M059J (cell line): ENCODE results near the gene ITGB2. TPM values are rescaled to one million over a fixed set of nuclear protein-coding genes. Genes with fewer than 3 reads are reported as not detected.

Source experiments
- DNase-seq: peaks from one replicate; pipeline ENCODE4 v3.0.0-alpha.2; 2012; ENCODE audit warnings: low read depth
- total RNA-seq: library from RNA; depleted of rRNA; stranded (reverse); fragments of >200 nt; shearing (Covaris generic); gene quantifications from 2 replicates; pipeline ENCODE4 v1.2.3, GENCODE V29; 2014

ITGB2 gene
- total RNA-seq, 1 experiment from 2014 or later = 0.10 TPM

DNA sequence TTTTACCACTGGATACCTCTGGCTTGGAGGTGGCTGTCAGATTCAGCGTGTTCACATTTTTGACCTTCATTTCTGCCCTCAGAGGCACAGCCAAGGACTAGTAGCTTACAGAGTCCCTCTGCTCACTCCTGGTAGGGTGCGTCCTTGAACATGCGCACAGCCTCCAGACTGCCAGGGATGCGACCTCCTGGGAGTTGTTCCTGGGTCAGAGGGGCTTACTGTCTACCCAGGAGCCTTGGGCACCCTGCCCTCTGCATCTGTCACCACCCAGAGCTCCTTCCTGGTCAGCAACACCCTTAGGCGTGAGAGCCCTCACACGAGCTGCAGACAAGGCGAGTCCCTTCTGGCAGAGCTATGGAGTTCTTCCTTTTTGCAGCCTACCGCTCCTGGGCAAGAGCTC, 20.9 kb upstream of the ITGB2 start:
- no peak for DNase-seq

DNA sequence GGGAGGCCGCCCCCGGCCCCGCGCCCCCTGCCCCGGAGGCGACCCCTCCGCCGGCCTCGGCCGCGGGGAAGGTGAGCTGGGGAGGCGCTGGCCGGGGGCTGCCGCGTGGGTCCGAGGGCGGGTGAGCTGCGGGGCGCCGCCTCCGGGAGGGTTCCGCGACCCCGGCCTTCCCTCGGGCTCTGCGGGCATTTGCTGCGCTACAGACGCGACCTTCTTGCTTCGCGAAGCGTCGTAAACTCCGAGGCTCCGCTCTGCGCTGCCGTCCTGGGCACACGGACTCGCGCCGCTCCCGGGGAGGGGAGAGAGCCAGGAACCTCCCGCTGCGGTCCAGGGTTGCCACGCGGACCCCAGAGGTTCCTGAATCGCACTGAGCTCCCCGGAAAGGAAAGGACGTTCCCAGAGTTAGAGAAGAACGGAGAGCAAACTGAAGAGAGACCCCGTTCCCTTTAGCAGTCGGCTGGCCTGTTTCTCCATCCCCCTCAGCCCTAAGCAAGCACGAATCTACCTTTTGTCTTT, 19.5 kb upstream of the ITGB2 start:
- peak; percentile 26 for DNase-seq

DNA sequence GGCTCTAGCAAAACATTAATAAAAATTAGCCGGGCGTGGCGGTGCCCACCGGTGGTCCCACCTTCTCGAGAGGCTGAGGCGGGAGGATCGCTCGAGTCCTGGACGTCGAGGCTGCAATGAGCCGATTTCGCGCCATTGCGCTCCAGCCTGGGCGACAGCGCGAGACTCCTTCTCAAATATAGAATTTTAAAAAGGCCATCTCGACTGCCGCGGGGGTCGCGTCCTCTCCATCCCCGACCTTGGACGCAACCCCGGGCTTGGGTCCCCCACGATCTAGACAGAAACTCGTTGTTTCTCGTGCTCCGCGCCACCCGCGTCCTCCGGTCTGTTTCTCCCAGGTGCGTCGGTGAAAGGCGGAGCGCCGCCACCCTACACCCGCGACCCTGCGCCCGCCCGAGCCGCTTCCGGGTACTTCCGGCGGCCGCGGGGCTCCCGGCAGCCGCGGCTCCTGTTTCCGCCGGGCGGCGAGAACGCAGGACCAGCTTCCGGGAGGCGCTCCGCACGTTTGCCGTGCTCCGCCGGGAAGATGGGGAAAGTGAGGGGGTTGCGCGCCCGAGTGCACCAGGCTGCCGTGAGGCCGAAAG, 18.9 kb upstream of the ITGB2 start, which contains the start of gene SLX9:
Gene SLX9 (plus strand): TSS at position 498 of the 584 bp plus-strand sequence. CDS start 29 bp downstream, at position 527.
- peak; percentile 75 for DNase-seq

DNA sequence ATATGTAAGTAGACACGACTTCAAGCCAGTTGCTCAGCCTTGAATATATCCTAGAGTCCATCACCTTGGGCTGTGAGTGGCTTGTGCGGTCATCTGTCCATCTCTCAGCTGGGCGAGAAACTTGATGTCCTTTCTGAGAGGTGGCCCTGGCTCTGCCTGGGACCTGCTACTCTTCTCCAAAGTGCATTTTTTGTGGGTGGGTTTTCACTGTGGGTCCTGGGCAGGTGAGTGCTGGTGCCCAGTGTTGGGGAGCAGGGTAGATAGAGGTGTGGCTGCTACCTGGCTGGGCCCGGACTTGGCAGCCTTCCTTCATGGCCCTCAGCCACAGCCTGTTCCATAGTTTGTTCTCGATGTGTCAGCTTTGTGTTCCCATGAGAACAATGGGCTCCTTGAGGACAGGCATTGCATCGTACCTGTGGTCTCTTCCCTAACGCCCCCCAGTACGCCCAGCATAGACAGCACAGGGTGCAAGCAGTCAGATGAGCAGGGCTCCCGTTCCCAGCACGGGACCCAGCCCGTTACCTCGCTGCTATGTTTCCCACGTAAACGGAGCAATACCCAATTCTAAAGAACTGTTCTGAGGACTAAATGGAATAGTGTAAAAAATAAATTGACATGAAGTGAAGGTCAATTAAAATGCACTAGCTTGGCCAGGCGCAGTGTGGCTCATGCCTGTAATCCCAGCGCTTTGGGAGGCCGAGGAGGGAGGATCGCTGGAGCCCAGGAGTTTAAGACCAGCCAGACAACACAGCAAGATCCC, 18.3 kb upstream of the ITGB2 start:
- no peak for DNase-seq

GRCh38 chr21:44935533-44935927, 14.8 kb upstream of the ITGB2 start:
- no peak for DNase-seq

DNA sequence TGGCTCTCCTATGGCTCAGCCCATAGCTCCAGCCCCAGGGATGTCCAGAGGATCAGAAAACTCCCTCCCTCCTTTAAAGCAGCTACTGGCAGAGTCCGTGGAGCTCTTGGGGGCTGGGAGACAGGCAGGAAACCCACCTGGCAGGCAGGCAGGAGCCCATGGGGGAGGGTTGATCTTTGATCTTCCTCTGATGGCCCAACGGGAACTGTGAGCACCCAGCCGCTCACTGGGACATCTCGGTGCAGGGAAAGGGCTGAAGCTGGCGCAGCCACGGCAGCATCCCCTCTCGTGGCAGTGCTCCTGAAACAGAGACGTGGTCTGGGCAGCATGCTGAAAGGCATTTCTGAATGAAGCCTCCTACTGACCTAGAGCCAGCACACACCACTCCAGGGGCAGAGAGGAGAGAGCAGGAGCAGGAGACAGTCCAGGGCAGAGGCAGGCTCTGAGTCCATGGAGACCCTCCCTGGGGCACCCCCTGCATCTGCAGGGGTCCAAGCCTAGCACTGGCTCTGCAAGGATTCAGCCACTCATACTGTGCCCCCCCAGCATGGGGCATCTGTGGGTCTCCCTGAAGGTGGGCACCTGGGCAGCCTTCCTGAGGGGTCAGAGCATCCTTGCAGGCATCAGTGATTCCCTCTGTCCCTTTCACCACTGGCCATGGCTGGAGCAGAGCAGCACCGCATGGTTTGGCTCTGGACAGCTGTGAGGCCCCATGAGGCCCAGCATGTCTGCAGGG, 14.3 kb upstream of the ITGB2 start:
- no peak for DNase-seq

- DNase-seq = no peak
Measured at GRCh38 chr21:44934276-44934675, 13.6 kb upstream of the ITGB2 start.

DNA sequence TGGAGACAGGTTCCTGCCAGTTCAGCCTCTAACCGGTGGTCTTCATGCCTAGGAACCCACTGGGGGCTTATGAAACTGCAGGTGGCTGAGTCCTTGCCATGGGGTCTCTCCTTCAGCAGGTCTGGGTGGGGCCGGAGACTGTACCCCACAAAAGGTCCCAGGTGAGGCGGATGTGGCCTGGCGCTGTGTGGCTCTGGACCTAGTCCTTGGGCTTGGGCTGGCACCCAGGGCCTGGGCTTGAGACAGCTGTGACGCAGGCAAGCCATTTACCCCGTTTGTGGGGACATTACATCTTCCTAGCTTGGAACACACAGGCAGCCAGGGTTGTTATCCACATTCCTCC, 13.2 kb upstream of the ITGB2 start:
- no peak for DNase-seq

DNA sequence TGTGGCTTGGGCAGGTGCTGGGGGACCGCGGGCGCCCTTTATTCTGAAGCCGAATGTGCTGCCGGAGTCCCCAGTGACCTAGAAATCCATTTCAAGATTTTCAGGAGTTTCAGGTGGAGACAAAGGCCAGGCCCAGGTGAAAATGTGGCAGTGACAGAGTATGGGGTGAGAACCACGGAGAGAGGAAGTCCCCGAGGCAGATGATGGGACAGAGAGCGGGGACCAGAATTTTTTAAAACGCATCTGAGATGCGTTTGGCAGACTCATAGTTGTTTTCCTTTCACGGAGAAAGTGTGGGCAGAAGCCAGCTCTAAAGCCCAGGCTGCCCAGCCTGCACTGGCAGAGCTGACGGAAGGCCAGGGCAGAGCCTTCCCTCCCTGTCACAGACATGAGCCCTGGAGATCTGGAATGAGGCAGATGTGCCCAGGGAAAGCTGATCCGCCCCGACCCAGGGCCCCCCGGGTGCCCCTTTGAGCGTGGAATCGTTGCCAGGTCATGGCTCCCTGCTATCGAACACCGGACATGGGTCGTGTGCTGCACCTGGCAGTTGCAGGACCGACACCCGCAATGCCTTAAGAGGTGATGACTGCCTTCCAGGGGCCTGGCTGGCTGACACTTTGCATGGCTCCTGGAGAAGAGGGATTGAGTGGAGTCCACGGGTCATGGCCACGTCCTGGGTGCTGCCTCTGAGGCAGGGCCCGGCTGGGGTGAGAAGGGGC, 12.7 kb upstream of the ITGB2 start:
- no peak for DNase-seq

GRCh38 chr21:44932408-44933181, 11.9 kb upstream of the ITGB2 start:
- no peak for DNase-seq

DNA sequence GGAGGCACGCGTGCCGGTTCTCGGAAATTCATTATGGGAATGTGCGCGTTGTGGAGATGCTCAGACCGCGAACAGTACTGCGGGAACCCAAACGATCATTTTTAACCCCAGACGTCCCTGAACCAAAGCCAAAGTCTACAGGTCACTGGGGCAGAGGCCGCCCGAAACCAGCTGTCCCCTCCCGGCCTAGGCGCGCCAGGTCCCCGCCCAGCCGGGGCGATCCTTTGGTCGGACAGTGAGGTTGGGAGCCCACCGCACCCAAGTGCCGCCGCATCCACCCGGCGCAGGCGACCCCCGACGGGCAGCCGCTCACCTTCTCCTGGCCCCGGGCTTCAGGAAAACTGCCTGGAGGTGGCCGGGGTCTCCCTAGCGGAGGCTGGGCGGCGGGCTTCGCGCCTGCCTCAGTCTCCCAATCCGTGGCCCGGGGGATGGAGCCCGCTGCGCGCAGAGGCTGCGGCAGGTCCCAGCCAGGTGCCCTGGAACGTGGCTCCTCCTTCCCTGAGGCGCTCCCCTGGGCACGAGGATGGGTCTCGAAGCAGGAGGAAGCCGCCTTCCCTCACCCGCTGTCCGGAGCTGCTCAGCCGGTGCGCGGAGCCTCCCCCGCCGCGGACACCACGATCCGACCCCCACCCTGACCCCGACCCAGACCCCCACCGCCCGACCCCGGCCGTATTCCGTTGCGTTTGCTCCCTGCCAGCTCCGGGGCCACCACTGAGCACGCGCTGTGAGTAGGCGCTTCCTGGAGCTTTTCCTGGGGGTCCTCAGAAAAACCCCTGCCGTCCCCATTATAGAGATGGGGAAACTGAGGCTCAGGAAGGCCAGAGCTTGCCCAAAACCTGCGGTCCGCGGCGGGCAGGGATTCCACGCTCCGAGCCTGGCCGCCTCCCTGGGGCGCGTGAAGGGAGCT, 11.1 kb upstream of the ITGB2 start:
- DNase-seq = no peak

- DNase-seq = no peak
Measured at GRCh38 chr21:44931137-44931500, 10.4 kb upstream of the ITGB2 start.

GRCh38 chr21:44930543-44930981, 9.9 kb upstream of the ITGB2 start:
- no peak for DNase-seq

- no peak for DNase-seq
Measured at GRCh38 chr21:44929799-44930542, 9.3 kb upstream of the ITGB2 start.

DNA sequence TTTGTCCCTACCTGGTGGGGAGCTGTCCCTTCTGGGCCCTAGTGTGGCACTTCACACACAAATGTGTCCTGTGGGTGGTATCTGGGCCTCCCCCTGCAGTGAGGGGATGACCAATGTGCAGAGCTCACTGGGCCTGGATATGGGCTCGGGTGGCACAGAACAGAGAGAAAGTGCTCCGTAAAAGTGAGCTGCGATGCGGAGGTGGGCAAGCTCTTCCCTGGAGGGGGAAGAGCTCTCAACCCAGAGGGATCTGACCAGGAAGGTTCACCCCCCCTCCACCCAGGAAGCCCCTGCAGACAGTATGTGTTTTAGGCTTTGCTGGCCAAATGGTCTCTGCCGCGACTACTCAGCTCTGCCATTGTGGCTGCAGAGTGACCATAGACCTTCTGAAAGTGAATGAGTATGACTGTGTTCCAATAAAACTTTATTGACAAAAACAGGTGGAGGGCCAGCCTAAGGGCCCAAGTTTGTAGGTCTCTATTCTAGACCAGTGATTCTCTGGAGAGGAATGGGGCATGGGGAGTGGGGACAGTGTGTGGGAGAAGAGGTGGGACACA, 8.6 kb upstream of the ITGB2 start:
- DNase-seq = no peak

DNA sequence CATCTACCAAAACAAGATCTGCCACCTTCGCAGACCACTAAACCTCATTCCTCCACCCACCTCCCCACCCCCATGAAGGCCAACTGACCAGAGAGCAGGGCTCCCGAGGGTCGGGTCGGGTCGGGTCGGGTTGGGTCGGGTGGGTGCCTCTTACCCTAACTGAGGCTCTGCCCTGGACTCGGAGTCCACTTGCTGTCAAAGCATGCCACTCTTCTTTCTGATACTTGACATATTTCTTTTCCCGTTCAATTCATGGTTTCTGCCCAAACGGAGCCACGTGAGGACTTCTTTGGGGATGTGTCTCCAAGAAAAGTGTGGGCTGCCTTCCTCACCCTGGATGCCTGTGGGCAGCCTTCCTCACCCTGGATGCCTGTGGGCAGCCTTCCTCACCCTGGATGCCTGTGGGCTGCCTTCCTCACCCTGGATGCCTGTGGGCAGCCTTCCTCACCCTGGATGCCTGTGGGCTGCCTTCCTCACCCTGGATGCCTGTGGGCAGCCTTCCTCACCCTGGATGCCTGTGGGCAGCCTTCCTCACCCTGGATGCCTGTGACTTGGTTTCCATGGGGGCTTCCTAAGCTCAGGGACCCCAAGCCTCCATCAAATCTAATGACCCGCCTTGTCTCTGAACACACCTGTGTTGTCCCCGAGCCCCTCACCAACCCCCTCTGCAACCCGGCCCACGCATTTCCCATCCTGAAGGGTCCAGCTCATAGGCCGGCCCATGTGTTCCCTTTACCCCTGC, 8.0 kb upstream of the ITGB2 start:
- peak; percentile 77 for DNase-seq

- peak; percentile 81 for DNase-seq
Measured at GRCh38 chr21:44927587-44928461, 7.1 kb upstream of the ITGB2 start.

- no peak for DNase-seq
Measured at GRCh38 chr21:44927259-44927586, 6.5 kb upstream of the ITGB2 start.
